GM18508 (cell line): ENCODE measurements around the gene ARL14.
"Not testable (repeated sequence)": the region's sequence is repeated elsewhere in the genome, so short reads cannot be mapped to it uniquely, and the experiment has no call there.

Experiments used
- ATAC-seq: cut with Tn5 transposase; IDR thresholded peaks from one replicate; pipeline ENCODE4 v1.9.1; 2021; ENCODE audit warnings: moderate number of reproducible peaks; ENCODE audit not compliant: insufficient read depth, unreplicated experiment

The ARL14 gene

DNA sequence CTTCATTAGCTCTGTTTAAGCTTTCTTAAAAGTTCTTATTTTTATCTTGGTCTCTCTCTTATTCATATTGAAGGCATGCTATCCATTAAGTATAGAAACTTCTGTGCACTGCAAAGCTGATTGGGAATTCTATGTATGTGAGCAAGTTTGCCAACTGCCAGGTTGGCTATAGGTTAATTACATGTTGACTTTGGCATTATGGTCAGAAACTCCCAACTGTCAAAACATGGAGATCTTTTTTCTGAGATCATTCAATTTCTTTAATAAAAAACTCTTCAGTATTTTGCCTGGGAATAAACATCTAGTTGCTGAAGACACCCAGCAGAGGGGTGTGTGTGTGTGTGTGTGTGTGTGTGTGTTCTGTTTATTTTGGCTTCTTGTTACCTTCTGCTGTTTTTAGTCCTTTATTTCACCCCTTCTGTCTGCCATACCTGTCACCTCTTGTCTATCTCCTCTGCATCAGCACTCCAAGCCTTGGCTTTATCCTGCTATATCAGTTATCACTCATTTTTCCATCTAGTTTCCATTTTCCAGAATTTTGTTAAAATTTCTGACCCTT is 1.3 kb upstream of the ARL14 start:
- ATAC-seq: no peak

DNA sequence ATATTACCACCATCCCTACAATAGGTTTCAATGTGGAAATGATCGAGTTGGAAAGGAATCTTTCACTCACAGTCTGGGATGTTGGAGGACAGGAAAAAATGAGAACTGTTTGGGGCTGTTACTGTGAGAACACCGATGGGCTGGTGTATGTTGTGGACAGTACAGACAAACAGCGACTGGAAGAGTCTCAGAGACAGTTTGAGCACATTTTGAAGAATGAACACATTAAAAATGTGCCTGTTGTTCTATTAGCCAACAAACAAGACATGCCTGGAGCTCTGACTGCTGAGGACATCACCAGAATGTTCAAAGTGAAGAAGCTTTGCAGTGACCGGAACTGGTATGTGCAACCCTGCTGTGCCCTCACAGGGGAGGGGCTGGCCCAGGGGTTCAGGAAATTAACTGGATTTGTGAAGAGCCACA is 510 bp downstream of the ARL14 start:
- no peak for ATAC-seq

DNA sequence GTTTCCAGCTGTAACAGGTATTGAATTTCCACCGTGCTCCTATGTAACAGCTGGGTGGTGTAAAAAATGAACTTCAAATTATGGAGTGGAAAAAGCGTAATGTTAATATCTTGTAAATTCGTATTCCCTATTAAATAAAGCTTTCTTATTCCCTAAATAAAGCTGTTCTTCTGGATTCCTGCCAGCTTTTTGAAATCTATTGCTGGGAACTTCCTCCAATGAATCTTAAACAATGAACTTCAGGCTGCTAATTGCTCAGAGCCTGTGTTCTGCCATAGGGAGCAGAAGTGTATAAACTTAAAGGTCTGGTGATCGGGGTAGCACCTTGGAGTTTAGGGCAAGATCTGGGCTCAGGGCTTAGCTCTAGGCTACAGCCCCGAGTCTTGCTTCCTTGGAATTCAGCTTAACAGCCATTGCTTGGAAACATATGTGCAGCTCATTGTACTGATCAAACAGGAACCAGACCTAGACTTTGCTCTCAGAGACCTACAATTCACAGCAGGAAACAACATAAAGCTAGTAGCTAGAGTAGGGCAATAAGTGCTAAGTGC is 1.4 kb downstream of the ARL14 start:
- no peak for ATAC-seq

DNA sequence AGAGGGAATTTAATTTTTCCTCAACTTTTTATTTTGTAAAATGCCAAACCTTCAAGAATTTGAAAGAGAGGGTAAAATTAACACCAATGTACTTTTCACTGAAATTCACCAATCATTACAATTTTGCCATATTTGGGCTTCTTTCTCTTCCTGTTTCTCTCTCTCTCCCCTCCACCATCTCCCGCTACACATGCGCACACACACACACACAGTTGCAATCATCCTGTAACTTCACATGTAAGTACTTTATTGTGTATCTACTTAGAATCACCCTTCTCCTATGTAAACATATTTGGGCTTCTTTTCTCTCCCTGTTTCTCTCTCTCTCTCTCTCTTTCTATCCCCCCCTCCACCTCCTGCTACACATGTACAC is 7.4 kb downstream of the ARL14 start:
- ATAC-seq: no peak

DNA sequence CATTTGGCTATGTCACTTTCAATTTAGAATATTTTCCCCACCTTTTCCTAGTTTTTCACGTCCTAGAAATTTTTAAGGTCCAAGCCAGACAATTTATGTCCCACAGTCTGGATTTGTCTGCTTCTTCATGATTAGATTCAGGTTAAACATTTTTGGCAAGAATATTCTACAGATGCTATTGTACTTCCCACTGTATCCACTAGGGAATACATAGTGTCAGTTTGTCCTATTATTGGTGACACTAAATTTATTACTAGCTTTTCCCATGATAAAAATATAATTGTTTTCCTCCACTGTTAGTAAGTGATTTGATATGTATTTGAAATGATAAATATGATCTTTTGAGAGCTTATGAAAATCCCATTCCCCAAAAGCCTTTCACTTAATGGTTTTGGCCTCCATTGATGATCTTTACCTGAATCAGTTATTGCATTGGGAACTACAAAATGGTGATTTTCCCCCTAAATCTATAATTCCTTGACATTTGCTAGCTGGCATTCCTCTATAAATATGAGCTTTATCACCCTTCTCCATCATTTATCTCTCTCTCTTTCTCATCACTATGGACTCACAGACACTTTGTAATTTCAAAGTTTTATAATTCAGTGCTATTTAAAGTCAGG is 8.3 kb downstream of the ARL14 start:
- no peak for ATAC-seq

DNA sequence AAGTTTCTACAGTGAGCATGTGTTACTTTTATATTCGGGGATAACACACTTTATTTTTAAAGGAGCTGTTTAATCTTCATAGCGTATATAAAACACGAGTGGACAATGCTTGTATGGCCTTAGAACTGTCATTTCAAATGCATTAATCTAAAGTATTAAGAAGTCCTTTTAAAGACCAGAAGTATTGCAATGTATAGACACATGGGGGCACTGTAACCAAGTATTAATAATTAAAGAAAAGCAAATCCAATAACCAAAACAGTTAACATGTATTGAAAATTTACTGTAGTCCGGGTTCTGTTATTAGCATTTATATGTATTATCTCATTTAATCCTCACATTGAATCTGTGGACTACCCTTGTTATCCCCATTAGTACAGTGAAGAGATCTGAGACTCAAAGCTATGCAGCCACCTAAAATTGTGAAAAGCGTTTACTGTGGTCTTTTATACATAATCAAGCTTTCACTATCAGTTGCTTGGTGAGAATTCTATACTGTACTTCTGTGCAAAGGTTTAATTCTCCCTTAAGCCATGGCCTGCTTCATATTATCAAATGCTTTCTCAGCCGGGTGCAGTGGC is 10.1 kb downstream of the ARL14 start:
- ATAC-seq: no peak

DNA sequence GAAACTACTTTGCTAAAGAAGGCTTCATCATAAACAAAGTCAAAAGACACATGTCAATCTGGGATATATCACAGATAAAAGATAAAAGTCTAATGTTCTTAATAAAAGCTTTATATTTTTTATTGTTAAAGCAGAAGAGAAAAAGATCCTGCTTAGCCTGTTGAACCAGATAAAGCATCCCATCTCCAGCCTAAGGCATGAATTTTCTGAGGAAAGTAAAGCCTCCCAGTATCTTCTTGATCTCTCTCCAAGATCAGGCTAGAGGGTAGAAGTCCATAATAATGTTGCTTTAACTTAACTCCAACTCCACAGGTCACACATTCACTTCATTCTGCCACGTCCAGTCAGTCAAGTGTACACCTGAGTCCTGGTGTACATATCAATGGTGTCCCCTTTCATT is 14.2 kb downstream of the ARL14 start:
- ATAC-seq: no peak

DNA sequence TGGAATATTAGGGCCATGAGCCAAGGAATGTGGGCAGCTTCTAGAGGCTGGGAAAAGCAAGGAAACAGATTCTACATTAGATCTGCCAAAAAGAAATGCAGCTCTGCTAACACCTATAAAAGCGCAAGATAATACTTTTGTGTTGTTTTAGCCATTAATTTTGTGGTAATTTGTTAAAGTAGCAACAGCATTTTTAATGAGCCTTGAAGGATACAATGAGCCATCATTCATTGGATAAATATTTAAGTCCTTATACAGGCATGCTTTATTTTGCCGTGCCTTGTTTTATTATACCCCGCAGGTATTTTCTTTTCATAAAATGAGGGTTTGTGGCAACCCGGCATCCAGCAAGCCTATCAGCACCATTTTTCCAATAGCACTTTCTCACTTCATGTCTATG is 15.0 kb downstream of the ARL14 start:
- no peak for ATAC-seq

DNA sequence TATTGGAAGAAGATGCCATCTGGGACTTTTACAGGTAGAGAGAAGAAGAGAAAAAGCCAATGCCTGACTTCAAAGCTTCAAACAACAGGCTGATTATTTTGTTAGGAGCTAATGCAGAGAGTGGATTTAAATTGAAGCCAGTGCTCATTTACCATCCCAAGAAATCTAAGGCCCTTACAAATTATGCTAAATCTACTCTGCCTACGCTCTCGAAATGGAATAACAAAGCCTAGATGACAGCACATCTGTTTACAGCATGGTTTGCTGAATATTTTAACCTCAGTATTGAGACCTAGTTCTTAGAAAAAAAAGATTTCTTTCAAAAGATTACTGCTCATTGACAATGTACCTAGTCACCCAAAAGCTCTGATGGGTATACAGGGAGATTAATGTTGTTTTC is 16.2 kb downstream of the ARL14 start:
- ATAC-seq: no peak

DNA sequence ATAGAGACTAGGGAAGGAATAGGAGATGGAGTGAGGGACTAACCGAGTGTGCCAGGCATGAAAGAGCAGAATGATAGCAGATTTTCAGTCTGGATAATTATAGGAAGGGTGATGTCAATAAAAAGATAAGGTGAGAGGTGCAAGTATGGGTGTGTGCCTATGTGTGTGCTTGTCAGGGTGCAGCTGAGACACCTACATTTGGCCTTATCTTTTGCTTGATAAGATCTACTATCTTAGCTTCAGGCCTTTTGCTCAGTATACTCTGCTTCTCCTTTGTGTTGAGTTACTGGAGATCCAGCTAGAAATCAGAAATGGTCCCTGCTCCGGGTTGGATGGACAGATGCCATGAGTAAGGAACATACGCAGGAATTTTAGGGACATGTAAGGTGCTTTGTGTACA is 17.4 kb downstream of the ARL14 start:
- no peak for ATAC-seq

DNA sequence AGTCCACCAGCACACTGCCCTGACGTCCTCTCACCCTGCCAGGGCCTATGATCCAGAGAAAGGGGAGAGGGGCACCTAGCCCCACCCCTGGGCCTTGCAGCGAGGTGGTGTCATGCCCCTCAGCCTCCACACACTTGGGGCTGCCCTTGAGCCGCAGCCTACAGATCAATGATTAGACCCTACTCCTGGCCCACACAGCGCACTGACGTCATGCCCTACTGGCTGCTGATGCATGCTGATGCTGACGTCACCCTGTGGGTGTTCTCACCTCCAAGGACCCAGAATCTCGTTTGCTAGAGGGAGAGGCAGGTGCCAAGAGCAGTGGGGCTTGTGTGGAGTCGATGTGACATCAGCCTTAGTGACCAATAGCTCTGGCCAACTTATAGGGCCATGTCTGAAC is 18.0 kb downstream of the ARL14 start:
- ATAC-seq: no peak

DNA sequence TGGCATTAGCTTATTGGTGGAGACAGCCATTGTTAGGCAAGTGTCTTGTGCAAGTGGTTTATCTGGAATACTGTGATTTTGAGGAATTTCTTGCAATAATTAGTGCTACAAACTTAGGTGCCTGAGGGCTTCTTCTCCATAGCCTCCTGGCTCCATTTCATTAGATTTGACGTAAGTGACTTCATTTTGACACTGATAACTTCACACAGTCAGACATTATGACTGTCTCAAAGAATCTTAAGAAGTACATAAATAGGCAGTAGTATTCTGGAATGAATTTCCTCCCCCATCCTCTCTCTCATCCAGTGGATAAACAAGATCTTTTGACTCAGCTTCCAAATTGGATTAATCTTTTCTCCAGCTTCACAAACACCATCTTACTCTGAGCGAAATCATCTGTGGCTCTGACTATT is 19.0 kb downstream of the ARL14 start:
- ATAC-seq: no peak

DNA sequence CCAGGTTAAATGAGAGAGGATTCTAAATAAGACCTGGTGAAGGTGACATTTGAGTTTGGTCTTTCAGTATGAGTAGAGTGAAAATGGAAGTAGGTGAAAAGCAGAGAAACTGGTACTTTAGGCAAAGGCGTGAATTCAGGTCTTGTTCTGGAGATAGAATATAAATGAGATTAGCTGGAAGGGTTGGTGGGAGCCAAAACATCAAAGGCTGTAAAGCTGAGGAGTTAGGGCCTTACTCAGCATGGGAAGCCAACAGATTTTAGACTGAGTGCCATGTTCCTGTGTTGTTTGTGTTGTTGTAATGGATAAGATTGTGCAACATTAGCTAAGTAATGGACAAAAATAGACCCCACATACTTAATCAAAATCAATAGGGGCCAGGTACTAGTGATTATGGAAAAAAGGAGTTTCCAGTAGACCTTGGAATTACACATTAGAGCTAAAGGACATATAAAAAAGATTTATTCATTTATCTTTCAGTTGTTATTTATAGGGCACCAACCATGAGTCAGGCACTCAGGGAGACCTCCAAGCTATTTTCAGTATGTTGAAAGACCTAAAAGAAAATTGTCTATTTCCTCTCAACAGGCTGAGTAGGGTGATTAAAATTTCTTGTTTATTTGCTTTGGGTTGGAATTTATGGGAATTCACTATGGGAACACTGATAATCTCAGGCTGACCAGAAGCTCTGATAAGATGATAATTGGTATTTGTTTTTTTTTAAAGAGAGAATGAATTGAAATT is 20.8 kb downstream of the ARL14 start:
- peak; percentile 63 for ATAC-seq

DNA sequence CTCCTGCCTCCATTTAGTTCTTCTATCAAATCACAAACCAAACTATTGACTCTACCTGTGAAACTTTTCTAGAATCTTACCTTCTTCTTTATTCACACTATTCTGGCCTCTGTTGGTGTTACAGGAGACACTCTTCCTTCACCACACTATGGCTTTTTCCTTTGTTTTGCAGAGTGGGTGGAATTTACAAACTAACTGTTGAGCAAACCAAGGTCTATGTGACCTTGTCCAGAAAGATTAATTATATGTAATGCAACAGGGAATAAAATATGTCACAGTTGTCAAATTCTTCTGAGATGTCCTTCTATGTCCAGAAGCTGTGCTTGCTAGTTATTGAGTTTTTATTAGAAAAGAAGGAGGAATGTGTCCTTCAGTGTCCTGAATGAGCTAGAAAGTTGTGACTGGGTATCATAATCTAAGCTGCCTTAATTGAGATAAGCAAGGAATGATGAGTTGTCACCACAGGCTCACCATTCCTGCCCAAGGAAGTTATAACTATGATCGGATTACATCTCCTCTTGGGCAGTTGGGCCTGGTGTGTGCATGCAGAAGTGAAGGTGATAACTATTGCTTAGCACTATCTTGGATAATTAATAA is 21.7 kb downstream of the ARL14 start:
- ATAC-seq: no peak

DNA sequence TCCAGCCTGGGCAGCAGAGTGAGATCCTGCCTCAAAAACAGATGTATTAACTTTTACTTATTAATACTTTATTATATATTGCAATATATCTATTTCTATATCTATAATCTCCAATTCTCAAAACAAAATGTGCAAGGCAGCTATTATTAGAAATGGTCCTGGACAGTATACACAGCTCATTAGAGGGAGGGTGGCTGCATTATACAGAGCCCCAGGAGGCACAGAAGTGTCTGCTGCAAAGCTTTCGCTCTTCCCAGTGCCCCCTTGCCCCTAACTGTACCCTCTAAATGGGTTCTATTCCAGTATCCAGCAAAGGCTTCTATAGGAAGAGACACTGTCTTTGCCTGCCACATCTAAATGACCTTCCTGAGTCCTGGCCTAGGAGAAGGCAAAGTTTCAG is 24.5 kb downstream of the ARL14 start:
- no peak for ATAC-seq

DNA sequence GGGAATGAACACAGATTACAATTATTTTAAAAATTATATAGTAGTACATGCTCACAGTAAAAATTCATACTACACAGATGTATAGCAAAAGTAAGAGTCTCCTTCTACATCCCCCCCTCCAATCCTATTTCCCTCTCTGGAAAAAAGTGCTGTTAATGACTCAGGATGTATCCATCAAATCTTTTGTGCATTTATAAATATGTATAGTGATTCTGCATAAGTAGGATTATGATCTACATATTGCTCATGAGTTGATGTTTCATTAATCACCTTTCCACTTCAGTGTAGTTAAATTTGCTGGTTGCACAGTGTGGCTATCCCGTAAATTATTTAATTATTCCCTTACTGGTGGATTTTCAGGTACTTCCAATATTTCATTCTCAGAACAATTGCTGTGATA is 25.3 kb downstream of the ARL14 start:
- no peak for ATAC-seq

DNA sequence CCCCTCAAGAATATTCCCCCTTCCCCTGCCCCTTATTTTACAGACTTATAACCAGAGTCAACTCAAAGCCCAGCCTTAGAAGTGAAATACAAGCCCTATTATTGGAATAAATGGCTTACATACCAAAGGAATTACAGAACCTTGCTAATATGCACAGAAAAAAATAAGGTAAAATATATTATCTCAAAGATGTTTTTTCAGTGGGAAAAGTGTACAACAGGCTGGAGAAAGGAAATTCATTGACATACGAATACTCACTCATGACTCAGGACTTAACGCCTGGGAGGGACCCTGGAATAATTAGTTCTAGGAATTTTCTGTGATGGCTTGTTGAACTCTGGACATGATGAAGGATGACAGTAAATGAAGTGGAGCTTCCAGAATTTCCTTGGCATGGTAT is 27.0 kb downstream of the ARL14 start:
- ATAC-seq: no peak

DNA sequence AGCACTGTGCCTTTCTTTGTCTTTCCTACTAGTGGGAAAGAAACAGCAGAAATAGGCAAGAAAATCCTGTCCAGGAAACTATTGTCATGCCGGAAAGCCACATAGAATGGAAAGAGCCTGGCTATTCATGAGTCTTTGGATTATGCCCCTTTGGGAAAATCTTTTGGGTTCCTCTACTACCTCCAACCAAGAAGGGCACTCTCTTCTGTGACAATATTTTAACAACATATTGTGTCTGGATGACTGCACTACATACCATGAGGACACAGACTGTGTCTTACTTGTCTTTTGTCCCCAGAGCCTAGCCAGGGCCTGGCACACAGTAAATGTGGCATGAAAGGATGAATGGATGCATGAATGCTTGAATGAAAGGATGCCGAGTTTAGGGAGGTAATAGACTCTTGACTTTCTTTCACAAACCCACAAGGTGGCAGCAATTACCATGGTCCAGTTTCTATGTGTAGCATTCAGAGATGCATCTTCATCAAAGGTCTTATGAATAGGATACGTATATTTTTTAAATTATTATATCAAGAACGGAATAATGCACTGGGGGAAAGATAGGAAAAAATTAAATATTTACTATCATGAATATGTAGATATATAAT is 30.3 kb downstream of the ARL14 start:
- no peak for ATAC-seq

DNA sequence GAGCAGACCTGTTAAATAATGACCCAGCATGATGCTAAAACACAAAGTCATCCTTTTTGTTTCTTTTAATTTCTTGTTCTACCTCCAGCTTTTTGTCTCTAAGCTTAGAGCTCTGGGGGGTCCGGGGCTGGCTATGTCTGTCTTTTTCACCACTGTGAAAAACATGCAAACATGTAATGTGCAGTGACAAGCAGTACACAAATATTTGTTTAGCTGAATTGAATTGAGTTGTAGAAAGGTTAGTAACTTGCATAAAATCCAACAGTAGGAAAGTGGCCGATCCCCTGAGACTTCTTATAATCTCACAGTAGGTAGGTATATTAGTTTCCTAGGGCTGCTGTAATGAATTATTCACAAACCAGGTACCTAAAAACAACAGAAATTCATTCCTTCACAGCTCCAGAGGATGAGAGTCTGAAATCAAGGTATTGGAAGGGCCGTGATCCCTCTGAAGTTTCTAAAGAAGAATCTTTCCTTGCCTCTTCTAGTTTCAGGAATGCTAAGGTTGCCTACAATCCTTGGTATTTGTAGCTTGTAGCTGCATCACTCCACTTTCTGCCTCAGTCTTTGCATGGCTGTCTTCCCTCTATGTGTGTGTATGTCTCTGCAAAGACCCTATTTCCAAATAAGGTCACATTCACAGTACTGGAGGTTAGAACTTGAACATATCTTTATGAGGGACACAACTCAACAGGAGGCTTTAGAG is 32.7 kb downstream of the ARL14 start:
- no peak for ATAC-seq

DNA sequence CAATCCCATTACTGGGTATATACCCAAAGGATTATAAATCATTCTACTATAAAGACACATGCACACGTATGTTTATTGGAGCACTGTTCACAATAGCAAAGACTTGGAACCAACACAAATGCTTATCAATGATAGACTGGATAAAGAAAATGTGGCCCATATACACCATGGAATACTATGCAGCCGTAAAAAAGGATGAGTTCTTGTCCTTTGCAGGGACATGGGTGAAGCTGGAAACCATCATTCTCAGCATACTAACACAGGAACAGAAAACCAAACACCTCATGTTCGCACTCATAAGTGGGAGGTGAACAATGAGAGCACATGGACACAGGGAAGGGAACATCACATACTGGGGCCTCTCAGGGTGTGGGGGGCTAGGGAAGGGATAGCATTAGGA is 36.2 kb downstream of the ARL14 start:
- not testable (repeated sequence) for ATAC-seq
